ENCODE results near the gene DLGAP1. TPM values are rescaled to one million over a fixed set of nuclear protein-coding genes. Genes with fewer than 3 reads are reported as not detected.
A peak's percentile ranks its signal among the peaks of the same experiment; 100 is the strongest.

Gene DLGAP1
- total and polyA plus RNA-seq, 2 of the 13 experiments (the other 11 are each of a cell fraction or from before 2014, with no cell fraction given): 0.01 TPM; not detected in 1

DNA sequence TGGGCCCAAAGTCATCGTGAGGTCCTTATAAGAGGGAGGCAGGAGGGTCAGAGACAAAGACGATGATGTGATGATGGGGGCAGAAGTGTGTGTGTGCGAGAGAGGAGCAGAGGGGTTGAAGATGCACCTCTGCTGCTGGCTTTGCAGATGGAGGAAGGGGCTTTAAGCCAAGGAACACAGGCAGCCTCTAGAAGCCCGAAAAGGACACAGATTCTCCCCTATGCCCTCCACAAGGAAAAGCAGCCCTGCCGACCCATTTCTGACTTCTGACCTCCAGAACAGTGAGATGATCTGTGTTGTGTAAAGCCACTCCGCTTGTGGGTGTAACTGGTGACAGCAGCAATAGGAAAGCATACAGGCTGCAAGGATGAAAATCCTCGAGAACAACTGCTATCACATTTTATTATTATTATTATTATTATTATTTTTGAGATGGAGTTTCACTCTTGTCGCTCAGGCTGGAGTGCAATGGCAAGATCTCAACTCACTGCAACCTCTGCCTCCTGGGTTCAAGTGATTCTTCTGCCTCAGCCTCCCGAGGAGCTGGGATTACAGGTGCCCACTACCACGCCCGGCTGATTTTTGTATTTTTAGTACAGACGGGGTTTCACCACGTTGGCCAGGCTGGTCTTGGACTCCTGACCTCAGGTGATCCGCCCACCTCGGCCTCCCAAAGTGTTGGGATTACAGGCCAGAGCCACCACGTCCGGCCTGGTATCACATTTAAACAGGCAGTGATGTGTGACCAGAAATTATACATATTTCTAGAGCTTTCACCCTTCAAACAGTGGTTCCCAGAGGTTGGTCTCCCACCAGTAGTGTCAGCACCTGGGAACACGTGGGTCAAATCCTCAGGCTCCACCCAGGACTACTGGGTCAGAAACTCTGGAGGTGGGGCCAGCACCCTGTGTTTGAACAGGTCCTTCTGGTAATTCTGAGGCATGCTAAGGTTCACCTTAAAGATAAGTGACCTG is 834.7 kb downstream of the DLGAP1 start (continued):
- TF ChIP-seq, protein P1, sequence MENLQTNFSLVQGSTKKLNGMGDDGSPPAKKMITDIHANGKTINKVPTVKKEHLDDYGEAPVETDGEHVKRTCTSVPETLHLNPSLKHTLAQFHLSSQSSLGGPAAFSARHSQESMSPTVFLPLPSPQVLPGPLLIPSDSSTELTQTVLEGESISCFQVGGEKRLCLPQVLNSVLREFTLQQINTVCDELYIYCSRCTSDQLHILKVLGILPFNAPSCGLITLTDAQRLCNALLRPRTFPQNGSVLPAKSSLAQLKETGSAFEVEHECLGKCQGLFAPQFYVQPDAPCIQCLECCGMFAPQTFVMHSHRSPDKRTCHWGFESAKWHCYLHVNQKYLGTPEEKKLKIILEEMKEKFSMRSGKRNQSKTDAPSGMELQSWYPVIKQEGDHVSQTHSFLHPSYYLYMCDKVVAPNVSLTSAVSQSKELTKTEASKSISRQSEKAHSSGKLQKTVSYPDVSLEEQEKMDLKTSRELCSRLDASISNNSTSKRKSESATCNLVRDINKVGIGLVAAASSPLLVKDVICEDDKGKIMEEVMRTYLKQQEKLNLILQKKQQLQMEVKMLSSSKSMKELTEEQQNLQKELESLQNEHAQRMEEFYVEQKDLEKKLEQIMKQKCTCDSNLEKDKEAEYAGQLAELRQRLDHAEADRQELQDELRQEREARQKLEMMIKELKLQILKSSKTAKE (CRISPR knock-in tag; IDR thresholded peaks at IDR 0.05; ENCODE audit: borderline replicate concordance): no peak
- TF ChIP-seq POLR2G (IDR thresholded peaks at IDR 0.05; ENCODE audit: low read depth, low read length): no peak
- TF ChIP-seq ZNF878 (CRISPR knock-in tag; IDR thresholded peaks at IDR 0.05): no peak
- TF ChIP-seq GZF1 (CRISPR knock-in tag; IDR thresholded peaks at IDR 0.05): no peak
- TF ChIP-seq TCF7L2 (IDR thresholded peaks at IDR 0.05; ENCODE audit: low read depth, low read length): no peak
- TF ChIP-seq ISL2 (CRISPR knock-in tag; IDR thresholded peaks at IDR 0.05): 0 out of 2 replicates have a peak, but pooled peaks have one; percentile 15
- TF ChIP-seq, protein P2, sequence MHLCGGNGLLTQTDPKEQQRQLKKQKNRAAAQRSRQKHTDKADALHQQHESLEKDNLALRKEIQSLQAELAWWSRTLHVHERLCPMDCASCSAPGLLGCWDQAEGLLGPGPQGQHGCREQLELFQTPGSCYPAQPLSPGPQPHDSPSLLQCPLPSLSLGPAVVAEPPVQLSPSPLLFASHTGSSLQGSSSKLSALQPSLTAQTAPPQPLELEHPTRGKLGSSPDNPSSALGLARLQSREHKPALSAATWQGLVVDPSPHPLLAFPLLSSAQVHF (CRISPR knock-in tag; IDR thresholded peaks at IDR 0.05): no peak
- no peak for TF ChIP-seq SRSF9 (IDR thresholded peaks at IDR 0.05; ENCODE audit: borderline replicate concordance, insufficient read depth, low read depth, low read length, poor library complexity, severe bottlenecking)
- TF ChIP-seq ERF (CRISPR knock-in tag; IDR thresholded peaks at IDR 0.05): no peak
- no peak for TF ChIP-seq HOXA7 (CRISPR knock-in tag; IDR thresholded peaks at IDR 0.05)
- TF ChIP-seq NR2F2 (IDR thresholded peaks at IDR 0.05; ENCODE audit: borderline replicate concordance, low read depth): no peak
- TF ChIP-seq ZSCAN22 (CRISPR knock-in tag; IDR thresholded peaks at IDR 0.05): no peak
- TF ChIP-seq MAFF (IDR thresholded peaks at IDR 0.05; ENCODE audit: low read depth, low read length): no peak
- TF ChIP-seq NFKB2 (CRISPR knock-in tag; IDR thresholded peaks at IDR 0.05; ENCODE audit: borderline replicate concordance): no peak
- TF ChIP-seq GFI1 (CRISPR knock-in tag; IDR thresholded peaks at IDR 0.05; ENCODE audit: borderline replicate concordance): no peak
- TF ChIP-seq ZNF564 (CRISPR knock-in tag; IDR thresholded peaks at IDR 0.05): no peak
- TF ChIP-seq ZNF3 (CRISPR knock-in tag; IDR thresholded peaks at IDR 0.05): no peak
- TF ChIP-seq RBAK (CRISPR knock-in tag; IDR thresholded peaks at IDR 0.05): no peak
- TF ChIP-seq ATF7 (IDR thresholded peaks at IDR 0.05): no peak
- TF ChIP-seq ATF7 (CRISPR knock-in tag; IDR thresholded peaks at IDR 0.05): no peak
- TF ChIP-seq SCMH1 (CRISPR knock-in tag; IDR thresholded peaks at IDR 0.05; ENCODE audit: borderline replicate concordance): no peak
- TF ChIP-seq, protein P3, sequence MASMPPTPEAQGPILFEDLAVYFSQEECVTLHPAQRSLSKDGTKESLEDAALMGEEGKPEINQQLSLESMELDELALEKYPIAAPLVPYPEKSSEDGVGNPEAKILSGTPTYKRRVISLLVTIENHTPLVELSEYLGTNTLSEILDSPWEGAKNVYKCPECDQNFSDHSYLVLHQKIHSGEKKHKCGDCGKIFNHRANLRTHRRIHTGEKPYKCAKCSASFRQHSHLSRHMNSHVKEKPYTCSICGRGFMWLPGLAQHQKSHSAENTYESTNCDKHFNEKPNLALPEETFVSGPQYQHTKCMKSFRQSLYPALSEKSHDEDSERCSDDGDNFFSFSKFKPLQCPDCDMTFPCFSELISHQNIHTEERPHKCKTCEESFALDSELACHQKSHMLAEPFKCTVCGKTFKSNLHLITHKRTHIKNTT (CRISPR knock-in tag; IDR thresholded peaks at IDR 0.05): no peak
- TF ChIP-seq TFAP4 (IDR thresholded peaks at IDR 0.05; ENCODE audit: borderline replicate concordance, low read depth): no peak
- no peak for TF ChIP-seq ZNF766 (CRISPR knock-in tag; IDR thresholded peaks at IDR 0.05; ENCODE audit: borderline replicate concordance)

All from HepG2 (cell line).